RPMI8226 (cell line): Measurements from ENCODE around the gene AKAP7.

Experiments used
- DNase-seq: peaks from one replicate; pipeline ENCODE4 v3.0.0-alpha.2; 2015

AKAP7 gene

DNA sequence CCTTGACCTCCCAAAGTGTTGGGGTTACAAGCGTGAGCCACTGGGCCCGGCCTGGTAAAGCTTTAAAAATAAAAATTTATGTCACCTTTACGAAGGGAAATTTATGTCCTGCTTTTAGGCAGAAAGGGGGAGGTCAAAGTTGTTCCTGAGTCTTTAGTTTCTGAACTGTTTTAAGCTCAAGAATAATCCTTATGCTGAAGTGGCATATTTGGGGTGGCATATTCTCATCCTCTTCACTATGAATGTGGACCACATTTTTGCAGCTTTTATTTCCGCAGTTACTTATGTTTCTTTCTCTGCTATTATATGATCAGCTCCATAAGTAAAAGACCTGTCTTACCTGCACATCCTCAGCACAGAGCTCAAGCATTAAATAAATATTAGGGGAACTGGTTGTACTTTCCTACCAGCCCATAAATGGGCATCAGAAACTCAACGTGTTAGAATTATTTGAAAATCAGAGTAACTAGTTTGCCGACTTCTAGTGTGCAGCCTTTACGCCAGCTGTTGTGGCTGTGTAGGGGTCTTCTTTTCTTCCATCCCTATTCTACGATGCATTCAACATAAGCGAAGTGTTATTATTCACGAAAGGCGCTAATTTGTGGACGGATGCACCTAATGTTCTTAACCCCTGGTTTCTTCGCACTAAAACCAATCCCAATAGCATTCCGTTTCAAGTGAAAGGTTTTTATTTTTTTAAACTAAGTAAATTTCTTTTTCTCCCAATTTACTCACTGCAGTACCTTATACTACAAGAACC, 867 bp upstream of the AKAP7 start:
- no peak for DNase-seq

DNA sequence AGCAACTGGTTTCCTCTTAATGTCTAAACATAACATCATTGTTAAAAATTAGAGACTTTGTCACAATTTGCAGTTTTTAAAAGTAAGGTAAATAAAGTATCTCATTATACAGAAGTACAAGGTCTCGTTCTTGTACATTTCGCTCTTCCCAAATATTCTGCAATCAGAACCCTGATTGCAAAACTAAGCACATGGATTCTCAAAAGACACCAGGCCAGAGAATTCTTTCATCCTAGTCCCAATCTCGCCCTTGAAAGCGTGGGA, 355 bp upstream of the AKAP7 start:
- no peak for DNase-seq

DNA sequence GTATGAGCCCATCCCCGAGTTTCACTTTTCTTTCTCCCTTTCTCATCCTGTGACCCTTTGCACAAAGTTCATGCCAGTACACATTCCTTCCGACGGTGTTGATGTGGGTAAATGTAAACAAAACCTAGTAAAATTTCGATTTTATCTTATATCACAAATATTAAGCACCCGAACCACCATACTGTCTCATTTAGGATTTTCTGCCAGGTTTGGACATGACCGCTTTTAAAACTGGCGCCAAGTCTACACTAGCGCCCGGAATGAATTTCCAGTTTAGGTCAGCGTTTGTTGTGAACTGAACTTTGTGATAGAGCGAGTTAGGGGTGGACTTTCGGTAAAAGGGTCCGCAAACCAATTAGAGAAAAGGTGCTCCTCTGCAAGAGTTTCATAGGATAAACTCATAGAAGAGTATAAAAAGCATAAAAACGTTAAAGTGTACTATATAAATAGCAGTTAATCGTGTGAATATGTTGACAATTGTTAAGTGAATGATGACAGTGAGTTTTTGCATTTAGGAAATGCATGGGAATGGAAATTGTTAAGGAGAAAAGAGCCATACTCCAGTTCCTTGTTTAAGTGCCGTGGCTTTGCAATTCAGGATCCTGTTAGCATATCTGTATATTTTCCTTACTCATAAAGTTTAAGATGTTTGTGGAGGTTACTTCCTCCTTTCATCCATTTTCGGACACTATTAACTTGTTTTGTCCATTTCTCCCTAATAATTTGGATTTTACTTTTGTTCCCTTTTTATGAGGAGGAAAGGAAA, 937 bp downstream of the AKAP7 start:
- DNase-seq = no peak

DNA sequence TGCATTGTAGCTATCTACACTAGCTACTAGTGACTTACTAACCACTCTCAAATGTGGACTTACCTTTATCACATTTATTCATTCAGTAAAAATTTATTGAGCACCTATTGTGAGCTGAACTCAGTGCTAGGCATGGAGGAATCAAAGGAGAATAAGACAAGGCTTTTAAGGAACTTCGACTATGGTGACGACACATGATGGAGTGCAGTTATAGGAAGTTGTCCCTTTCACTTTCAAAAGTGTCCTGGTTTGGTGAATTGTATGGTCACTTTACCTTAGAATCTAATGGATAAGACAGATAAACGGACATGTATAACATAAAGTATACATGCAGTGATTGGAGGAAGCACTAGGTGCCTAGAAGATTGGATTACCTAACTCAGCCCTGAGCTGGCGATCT, 4.3 kb downstream of the AKAP7 start:
- DNase-seq = no peak

DNA sequence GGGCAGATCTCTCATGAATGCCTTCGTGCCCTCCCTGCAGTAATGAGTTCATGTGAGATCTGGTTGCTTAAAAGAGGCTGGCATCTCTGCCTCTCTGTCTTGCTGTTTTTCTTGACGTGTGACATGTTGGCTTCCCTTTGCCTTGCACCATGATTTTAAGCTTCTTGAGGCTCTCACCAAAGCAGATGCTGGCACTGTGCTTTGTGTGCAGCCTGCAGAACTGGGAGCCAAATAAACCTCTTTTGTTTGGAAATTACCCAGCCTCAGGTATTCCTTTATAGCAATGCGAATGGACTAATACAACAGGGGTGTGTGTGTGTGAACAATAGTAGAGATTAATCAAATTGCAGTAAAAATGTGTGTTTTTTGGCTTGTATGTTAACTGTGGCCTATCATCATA, 8.1 kb downstream of the AKAP7 start:
- no peak for DNase-seq

DNA sequence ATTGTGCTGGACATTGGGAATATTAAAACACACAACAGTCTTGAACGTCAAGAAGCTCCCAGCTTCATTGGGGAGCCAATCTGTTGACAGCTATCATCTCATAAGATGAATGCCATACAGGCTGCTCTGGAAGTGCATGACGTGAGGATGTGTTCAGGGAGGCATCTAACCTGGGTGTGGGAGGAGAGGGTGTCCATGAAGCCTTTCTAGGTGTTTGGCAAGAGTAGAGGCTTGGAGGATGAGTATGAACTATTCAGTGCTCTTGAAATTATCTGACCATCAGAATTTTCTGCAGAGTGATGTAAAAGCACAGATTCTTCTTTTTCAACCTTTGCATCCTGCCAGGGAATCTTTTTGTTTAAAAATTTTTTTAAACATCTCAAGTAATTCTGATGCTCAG, 11.6 kb downstream of the AKAP7 start:
- no peak for DNase-seq

DNA sequence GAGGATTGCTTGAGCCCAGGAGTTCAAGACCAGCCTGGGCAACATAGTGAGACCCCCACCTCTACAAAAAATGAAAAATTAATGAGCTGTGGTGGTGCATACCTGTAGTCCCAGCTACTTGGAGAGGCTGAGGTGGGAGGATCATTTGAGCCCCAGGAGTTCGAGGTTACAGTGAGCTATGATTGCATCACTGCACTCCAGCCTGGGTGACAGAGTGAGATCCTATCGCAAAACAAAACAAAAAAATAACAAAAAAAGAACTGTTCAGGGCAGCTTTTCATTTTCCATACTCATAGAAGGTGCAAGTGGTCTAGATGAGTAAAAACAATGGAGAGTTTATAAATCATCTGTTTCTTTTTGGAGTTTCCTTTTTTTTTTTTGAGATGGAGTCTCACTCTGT, 21.1 kb downstream of the AKAP7 start:
- DNase-seq = no peak

DNA sequence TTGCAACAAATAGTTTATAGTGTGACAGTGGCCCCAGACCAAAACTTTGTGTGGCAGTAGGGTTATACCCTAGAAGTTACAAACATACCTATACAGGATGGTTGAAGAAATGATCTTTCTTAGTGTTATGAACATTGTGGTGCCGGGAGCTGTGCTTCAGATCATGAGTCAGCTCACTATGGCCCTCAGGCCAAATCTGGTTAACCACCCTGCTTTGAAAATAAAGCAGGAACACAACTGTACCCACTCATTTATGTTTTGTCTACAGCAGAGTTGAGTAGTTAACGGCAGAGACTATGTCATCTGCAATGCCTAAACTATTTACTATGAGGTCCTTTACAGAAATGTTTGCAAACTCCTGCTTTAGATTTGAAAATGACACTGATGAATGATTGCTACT, 24.3 kb downstream of the AKAP7 start:
- no peak for DNase-seq

DNA sequence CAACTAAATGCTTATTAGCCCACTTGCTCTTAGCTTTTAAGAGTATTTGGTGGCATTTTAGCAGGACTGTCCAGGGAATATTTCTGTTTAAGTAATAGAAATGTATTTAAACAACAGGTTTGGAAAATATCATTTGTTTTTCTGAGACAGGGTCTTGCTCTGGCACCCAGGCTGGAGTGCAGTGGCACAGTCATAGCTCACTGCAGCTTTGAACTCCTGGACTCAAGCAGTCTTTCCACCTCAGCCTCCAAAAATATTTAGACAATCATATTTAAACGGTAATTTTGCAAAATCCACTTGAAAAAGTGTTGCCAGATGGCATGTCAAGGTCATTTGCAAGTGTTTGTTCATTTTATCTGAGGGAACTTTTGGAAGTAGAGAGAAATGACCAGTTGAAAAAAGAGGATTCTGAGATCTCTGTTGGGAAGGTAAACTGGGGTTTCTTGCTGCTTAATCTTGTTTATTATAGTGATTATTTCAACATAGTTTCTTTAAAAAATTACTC, 25.0 kb downstream of the AKAP7 start:
- no peak for DNase-seq

DNA sequence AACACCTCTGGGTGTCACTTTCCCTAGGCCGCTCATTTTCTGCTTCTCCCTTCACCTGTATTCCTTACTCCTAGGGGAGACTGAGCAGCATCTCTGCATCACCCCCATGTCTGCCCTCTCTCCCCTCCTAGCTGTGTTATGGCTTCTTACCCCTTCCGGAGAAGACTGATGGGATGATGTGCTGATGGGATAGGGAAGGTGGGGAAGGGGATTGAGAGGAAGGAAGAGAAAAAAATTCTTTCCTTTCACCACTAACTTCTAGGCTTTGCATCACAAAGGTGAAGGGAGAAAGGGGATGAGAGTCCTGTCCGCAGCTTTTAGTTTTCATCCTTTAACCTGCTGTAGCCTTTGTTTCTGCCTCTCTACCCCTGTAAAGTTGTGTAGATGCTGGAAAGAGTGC, 26.7 kb downstream of the AKAP7 start:
- DNase-seq = no peak

DNA sequence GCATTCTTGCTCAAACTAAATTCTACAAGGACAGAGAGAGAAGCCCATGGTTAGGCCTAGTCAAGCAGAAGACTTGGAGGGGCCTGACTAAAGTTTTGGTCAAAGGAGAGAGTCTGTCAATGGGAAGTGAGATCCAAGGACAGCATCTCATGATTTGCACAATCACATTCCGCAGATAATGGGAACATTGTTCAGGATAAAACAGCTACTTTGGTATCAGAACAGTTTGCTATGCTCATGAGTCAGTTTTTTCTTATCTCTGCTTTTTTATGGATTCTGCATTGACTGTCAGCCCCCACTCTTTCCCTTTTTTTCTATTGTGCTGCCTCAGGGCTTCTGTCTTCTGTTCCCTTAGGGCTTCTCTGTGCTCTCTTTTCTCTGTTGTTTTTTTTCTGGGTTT, 28.6 kb downstream of the AKAP7 start:
- no peak for DNase-seq

DNA sequence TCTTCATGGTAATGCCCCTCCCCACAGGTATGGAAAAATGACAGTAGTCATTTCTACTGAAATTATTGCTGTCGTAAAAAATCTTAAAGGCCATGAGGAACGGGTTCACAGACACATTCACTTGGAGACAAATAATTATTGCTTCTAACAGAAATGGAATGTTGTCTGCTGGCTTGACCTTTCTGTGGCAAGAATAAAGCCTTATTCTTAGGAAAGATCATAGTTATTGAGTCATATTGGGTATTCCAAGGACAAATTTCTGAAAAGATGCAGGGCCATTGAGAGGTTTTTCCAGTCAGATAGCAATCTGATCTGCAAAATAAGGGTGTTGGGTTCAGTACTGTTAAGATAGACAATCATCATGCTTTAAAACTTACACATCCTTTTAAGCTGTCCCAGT, 29.2 kb downstream of the AKAP7 start:
- no peak for DNase-seq

DNA sequence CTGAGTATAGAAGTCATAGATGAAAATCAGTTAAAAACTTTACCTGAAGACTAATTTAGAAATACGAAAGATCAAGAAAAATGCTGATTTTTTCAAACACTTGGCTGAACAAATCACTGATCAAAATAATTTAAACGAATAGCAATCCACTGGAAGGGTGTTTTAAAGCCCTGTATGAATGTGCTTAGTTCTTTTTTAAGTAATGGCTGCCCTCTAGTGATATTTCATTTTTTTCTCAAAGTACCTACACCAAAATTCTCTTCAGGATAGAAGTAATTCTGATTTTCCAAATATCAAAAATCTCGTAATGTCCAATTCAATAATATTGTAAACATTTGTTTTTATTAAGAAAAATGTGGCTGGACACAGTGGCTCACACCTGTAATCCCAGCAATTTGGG, 32.5 kb downstream of the AKAP7 start:
- no peak for DNase-seq

DNA sequence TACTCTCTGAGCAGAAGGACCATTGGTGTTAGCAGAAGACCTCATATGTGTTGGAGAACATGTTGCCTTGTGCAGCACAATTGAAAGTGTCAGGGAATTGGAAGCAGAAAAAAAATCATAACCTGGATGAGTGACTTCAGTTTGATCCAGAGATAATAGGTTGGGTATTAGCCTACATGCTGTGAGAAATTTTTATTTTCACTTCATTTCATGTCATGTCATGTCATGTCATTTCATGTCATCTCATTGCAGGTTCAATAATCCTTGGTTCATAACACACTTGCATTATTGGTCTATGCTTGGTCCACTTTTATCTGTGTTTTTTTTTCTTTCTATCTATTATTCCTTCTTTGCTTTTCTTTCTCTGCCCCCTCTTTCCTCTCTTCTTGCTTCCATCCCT, 34.3 kb downstream of the AKAP7 start:
- no peak for DNase-seq

DNA sequence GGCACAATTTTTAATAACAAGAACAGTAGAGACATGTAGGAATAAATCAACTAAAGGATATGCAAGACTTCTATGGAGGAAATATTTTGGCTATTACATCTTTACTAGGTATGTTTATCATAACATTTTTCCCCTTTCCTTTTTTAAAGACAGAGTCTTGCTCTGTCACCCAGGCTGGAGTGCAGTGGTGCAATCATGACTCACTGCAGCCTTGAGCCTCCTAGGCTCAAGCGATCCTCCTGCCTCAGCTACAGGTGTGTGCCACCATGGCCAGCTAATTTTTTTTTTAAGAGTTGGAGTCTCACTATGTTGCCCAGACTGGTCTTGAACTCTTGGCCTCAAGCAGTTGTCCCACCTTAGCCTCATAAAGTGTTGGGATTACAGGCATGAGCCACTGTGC, 37.0 kb downstream of the AKAP7 start:
- DNase-seq = no peak

DNA sequence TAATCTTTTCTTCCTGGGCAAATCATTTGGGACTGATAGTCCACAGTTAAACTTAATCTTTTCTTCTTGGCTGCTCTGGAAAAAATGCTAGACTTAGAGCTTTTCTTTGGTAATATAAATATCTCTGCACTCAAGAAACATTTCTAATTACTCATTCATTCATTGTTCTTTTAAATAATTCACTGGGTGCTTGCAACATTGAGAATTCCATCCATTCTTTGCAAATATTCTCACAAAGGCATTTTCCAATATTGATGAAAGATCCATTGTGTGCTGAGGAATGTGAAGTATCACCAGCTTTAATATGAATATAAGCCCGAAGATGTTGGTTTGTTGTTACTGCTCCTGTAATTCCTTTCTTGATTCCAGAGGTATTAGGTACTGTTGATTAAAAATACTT, 38.4 kb downstream of the AKAP7 start:
- no peak for DNase-seq

DNA sequence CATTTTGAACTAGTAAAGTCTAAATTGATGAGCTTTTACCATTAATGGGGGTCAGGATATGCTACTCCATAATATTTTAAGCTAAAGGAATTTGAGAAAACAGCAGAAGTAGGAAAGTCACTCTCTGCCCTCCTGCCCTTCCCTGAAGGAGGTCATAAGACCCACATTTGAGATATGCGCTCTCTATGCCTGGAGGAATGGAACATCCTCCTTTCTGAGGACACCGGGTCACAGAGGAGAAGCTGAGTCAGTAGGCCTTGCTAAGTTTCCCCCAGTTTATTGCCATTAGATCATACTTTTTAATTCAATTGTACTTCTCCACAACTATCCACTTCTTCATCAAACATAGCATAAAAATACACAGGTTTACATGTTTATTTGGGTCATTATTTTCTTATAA, 40.3 kb downstream of the AKAP7 start:
- DNase-seq = no peak

DNA sequence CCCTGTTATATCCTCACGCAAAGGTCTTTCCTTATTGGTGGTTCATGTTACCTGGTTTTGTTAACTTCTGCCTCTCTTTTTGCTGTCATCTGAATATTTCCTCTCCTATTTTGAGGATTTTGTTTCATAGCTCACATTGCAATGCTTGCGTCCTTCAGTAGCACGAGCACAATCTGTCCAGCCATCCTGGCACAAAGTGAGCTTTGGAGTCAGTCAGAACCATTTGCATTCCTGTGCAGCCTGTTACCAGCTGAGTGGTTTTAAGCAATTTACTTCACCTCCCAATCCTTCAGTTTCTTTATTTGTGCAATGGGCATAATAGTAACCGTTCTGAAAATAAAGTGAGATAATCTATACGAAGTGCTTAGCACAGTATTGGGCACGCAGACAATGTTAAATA, 42.7 kb downstream of the AKAP7 start:
- no peak for DNase-seq

DNA sequence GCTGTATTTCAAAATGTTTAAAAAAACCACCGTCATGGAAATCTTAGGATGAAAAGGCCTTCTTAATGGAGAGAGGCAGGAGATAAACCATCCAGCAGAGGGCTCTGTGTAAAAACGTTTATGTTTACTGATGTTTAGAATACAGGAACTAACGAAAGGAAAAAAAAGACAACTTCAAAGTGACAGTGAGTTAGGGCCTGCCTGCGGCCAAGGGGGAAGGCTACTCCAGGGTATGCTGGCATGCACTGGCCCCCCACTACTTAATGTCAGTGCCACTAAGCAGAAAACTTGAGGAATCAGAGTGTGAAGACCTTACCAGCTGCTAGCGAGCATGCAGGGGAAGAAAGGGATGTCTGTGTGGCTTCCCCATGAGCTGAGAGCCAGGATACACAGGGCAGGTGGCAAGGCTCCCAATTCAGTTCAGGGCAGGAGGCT, 47.7 kb downstream of the AKAP7 start:
- peak; percentile 4 for DNase-seq

DNA sequence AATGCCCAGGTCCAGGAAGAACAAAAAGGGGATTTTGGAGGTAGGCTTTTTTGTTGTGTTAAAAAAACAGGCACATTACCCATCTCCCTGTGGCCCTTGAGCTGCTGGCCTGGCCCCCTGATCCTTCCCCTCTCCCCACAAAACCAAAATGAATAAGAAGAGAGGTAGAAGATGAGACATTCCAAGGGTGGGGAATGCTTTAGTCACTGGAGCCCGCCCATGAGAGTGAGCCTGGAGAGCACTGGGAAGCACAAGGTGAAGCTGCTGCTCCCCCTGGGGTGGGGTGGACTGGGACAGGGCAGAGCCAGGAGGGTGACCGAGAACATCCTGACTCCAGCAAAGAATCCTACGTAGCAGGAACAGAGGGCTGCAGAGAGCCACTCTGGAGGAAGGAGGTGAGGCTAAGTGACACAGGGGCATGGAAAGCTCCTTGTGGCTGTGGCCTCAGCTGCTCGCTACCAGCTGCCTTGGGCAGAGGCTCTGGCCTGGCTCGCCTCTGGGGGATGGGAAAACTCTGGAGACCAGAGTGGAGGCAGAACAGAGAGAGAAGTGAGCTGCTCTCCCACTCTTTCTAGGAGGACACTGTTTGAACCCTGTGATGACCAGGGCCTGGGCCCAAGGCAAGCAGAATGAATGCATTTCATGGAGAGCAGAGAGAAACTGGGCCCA, 48.3 kb downstream of the AKAP7 start:
- DNase-seq = no peak

DNA sequence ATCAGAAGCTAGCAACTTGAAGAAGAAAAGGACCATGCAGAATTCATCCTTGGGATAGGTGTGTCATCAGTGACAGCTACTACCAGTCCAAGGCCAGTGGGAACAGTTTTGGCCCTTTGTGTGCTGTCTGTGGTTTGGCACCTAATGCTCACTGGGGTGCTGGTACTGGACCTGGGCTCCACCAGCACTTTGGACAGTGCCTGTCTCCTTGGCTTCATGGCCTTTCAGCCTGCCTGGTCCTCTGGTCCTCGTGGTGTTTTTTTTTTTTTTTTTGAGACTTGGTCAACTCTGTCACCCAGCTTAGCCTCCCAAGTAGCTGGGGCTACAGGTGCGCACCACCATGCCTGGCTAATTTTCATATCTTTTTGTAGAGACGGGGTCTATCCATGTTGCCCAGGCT, 56.3 kb downstream of the AKAP7 start:
- DNase-seq = no peak

DNA sequence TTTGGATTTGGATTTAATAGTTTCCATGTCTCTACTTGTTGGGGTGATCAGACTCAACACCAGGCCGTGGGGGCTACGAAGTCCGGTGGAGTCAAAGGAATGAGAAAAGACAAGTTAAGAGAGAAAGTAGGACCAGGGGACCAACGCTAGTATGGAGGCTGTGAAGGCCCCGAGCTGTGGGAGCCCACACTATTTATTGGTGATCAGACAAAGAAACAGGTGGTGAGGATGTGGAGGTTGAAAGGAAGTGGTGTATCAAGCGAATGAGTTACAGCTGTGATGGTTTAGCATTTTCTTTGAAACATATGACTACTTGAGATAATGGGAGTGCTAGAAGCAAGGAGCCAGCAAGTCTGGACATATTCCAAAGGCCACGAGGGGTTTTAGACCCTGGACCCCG, 62.4 kb downstream of the AKAP7 start:
- no peak for DNase-seq

DNA sequence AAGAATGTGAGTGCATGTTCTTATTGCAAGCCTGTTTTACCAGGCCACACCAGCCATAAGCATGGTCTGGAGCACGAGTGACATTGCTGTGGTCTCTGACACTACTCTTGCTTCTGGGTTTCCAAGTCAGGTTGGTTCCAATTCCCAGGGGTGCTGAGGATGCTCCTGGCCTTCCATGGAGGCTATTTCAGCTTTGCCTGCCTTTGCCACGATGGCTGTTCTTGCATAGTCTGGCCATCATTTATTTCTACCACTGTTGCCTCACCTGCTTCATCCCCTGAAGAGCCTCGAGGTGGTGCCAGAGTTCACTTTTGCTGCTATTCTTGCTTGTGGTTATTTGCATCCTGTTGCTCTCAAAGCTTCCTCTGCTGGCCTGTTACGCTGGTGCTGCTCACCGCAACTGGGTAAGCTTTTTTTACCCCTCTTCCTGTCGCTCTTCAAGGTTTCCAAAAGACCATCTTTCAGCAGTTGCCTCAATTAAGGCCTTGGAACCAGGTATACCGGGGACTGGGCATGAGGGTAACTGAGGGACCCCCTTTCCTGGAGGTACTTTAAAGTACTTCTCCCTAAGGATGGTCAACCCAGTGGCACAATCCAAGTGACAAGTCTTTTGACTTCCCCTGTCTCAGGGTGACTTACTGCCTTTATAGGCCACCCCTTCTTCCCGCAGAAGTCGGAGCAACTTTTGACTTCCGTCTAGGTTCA, 64.5 kb downstream of the AKAP7 start:
- peak; percentile 56 for DNase-seq
